AG09319 (cell line): ENCODE results near the gene LCN6.

ENCODE experiments used
- DNase-seq: peaks from one replicate; pipeline ENCODE4 v3.0.0-alpha.2; 2010; ENCODE audit warnings: low read depth; ENCODE audit errors: extremely low read depth
- CTCF ChIP-seq: IDR thresholded peaks from 2 replicates; pipeline ENCODE4 v1.5.1; 2011; ENCODE audit warnings: low read depth, mild to moderate bottlenecking, inconsistent platforms, low read length, moderate library complexity

The LCN6 gene

DNA sequence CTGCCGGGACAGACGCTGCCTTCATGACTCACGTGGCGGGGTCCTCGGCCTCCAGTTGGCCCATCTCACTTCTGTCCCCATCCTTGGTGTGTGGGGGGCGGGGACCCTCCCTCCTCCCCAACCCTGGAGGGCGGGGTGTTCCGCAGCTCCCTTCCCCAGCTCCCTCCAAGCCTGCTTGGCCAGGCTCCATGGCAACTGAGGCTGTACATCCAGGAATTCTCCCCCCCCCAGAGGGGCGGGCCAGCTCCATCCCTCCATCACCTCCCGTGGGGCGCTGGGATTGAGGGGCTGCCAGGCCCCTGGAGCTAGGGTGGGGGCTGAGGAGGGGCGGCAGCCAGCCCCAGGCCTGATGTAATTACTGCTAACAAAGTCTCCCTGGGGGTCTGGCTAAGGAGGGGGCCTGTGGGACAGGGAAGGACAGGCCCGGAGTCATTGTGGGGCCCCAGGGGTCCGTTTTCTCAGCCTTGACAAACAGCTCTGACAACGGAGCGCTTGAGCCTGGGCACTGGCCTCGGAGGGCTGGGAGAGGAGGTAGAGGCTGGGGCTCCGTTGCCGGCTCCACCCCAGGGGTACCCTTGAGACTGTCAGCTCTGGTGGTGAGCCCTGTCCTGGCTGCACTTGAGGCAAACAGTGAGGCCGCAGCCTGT is 28.0 kb downstream of the LCN6 start:
- TF ChIP-seq CTCF: no peak
- DNase-seq: no peak

DNA sequence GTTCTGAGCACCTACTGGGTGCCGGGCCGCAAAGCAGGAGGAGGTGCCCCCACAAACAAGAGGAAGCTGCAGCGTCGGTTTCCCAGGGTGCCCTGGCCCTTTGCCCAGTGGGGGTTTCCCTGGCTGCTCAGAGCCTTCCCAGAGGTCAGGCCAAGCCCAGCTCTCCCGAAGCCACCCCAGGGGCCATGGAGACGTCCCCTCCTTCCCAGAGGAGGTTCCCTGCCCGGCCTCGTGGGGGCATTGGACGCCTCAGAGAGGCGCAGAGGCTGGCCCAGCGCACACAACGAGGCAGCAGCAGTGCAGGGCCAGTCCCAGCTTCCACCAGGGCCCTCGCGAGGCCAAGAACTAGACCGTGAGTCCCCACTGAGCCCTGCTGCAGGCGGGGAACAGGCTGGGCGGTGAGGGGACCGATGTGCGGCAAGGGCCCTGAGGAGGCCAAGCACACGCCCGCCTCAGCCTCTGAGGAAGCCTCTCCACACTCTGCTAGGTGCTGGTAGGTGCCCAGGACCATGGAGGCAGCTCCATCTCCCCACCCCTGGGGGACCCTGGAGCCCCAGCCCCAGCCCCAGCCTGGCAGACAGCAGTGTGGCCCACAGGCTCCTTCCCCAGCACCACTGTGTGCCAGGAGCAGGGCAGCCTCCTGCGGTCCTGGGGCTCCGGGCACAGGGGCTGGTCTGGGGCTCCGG is 29.0 kb downstream of the LCN6 start:
- no peak for TF ChIP-seq CTCF
- no peak for DNase-seq

- DNase-seq: no peak
- no peak for TF ChIP-seq CTCF
Measured at GRCh38 chr9:136718345-136719194, 29.8 kb downstream of the LCN6 start.

DNA sequence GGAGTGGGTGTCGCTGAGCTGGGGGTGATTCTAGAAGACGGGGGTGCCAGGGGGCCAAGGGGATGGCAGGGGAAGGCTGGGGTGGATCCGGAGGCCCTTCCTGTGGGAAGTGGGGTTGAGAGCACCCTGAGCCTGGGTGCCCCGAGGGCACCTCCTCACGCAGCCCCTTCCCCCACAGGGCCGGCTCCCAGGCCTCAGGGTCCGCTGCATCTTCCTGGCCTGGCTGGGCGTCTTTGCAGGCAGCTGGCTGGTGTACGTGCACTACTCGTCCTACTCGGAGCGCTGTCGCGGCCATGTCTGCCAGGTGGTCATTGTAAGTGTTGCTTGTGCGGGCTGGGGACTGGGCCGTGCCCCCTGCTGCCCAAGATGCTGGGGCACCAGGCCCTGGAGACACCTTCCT is 30.9 kb downstream of the LCN6 start:
- no peak for TF ChIP-seq CTCF
- no peak for DNase-seq

DNA sequence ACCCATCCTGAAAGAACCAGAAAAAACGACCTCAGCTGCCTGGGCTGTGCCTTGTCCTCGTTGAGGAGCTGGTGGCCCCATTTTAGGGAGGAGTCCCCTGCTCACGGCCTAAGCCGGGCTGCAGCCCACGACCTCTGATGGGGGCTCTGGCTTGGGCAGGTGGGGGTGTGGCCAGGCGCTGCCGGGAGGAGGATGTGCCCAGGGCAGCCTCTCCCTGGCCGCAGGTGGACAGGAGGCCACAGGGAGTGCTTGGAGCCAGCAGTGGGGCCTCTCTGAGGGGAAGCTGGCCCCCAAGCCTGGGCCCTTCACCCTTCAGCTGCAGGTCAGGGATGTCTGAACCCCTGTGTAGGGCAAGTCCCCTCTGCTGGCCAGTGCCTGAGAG is 33.4 kb downstream of the LCN6 start:
- no peak for TF ChIP-seq CTCF
- DNase-seq: no peak

DNA sequence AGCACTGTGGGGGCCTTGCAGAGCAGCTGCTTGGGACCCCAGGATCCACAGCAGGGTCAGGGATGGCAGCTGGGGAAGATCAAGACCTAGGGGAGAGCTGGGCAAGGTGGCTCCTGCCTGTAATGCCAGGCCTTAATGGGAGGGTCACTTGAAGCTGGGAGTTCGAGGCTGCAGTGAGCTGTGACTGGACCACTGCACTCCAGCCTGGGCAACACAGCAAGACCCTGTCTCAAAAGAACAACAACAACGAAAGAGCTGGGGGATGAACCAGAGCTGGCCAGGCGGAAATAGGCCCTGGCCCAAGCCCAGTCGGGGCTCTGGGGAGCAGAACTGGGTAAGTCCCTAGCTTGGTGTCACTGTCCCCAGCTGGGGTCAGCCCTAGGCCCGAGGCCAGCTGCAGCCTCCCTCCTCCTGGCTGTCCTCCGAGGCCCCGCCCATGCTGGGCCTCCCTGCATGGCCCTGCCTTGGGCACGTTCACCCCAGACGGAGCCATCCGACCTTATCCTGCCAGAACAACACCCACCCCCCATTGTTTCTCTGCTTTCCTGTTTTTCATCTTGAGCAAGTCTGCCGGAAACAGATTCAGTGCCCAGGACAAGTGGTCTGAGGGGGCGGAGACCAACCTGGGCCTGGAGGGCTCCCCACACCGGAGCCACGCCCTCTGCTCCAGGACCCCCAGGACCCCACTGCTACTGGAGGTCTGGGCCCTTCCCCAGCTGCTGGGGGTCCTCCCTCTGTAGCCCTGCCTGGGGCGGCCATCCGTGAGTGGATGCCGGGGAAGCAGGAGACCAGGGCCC is 34.0 kb downstream of the LCN6 start:
- no peak for TF ChIP-seq CTCF
- no peak for DNase-seq
